Prostate gland (tissue), 2 donors: ENCODE results near the gene IPO13. TPM values are rescaled to one million over a fixed set of nuclear protein-coding genes. Genes with fewer than 3 reads are reported as not detected.

Experiments
- DNase-seq: peaks from one replicate; pipeline ENCODE4 v3.0.0-alpha.2; 2019; ENCODE audit warnings: low spot score
- H3K27ac ChIP-seq, 2 donors: fragments of 200-600 bp; sonication (generic); 2 replicates each; pipeline ENCODE4 v1.5.1; 2017 to 2019
- H3K27me3 ChIP-seq: fragments of 200-600 bp; sonication (generic); replicated peaks from 2 replicates; pipeline ENCODE4 v1.5.1; 2019; ENCODE audit not compliant: insufficient read depth
- H3K36me3 ChIP-seq, 2 donors: fragments of 200-600 bp; sonication (generic); 1 replicate in 1 of 2; 2 replicates in 1 of 2; pipeline versions ENCODE4 v1.5.1 to v1.8.1; 2017 to 2019
- H3K4me1 ChIP-seq: fragments of 200-600 bp; sonication (generic); replicated peaks from 2 replicates; pipeline ENCODE4 v1.5.1; 2019
- H3K4me3 ChIP-seq, 2 donors: fragments of 200-600 bp; sonication (generic); 2 replicates each; pipeline ENCODE4 v1.5.1; 2017 to 2019
- H3K9me3 ChIP-seq: fragments of 200-600 bp; sonication (generic); 2 replicates; pipeline ENCODE4 v1.5.1; 2017
- CTCF ChIP-seq, 4 experiments: fragments of 200-600 bp in 2 of 4; fragments of 450-650 bp in 2 of 4; sonication (generic) in 2 of 4; IDR thresholded peaks; 1 replicate in 3 of 4; 2 replicates in 1 of 4; pipeline ENCODE4 v1.5.1; 2016 to 2019; ENCODE audit warnings: antibody characterized with exemption in 4 of 4, mild to moderate bottlenecking in 2 of 4, moderate library complexity in 2 of 4
- POLR2A ChIP-seq: fragments of 450-650 bp; IDR thresholded peaks from one replicate; pipeline ENCODE4 v1.6.1; 2016; ENCODE audit warnings: antibody characterized with exemption, mild to moderate bottlenecking
- POLR2AphosphoS5 ChIP-seq: sonication (generic); formaldehyde crosslinking; IDR thresholded peaks from one replicate; pipeline ENCODE4 v1.6.1; 2017; ENCODE audit warnings: antibody characterized with exemption
- whole genome bisulfite sequencing: methylation state at CpG from one replicate; pipeline ENCODE4 v1.1.5; 2018; 5-methylcytosine and 5-hydroxymethylcytosine counted together
- intact Hi-C: fragments of 100-400 bp; cut with DNase I; formaldehyde crosslinking; loops from one replicate; pipeline ENCODE4 v1.14.2; 2022
- total RNA-seq, 2 donors: library from RNA; depleted of rRNA; stranded (reverse); fragments of >200 nt; gene quantifications; one replicate each; pipeline ENCODE4 v1.1.0, GENCODE V29; 2016

The IPO13 gene
- total RNA-seq, 2 donors from 2014 or later = 27.7 to 55.7 TPM

GRCh38 chr1:43914576-43915525, 31.9 kb upstream of the IPO13 start:
- 79% methylated on average over 13 of the region's 13 CpGs for WGBS
- peak overlapping the region in 1 of 2 donors; percentile 63 for H3K27ac ChIP-seq
- intact Hi-C loops = no loop called here

DNA sequence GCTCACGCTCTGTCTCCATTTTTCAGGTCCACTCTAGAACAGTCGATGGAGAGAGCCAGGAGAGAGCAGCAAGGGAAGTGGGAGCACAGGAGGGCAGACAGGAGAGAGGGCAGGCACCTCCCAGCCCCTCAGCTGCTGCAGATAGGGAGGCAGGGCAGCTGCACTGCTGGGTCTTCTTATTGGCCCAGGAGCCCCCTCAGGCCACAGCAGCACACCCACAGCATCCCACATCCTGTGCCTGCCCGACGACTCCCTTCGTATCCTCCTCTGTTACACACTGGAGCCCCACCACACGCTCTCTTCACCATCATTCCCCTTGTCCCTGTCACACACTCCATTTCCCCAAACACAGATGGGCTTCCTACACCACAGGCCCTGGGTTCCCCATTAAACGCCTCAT, 26.8 kb upstream of the IPO13 start:
- WGBS = 90% methylated on average over 7 of the region's 7 CpGs
- Histone ChIP-seq H3K9me3 (no peaks in the 10 kb centered on the region), H3K4me3 (no peak overlapping the region), H3K4me1 (no peaks in the 10 kb centered on the region), H3K27ac (no peak overlapping the region), H3K36me3 (no peaks in the 10 kb centered on the region), H3K27me3 (no peaks in the 10 kb centered on the region)
- TF ChIP-seq POLR2A (no peak), POLR2AphosphoS5 (no peak), CTCF (IDR thresholded peaks at IDR 0.05) (no peak)
- no peak for DNase-seq
- intact Hi-C loops = no loop called here

More at GRCh38 chr1:43914576-43915525, 31.9 kb upstream of the IPO13 start:
- Histone ChIP-seq H3K9me3 (no peaks in the 10 kb centered on the region), H3K27me3 (no peaks in the 10 kb centered on the region), H3K36me3 (no peaks in the 10 kb centered on the region), H3K4me3 (no peak overlapping the region), H3K4me1 (no peaks in the 10 kb centered on the region)
- peak; percentile 54 for TF ChIP-seq POLR2AphosphoS5
- no peak for TF ChIP-seq POLR2A
- peak; percentile 48 for DNase-seq

GRCh38 chr1:43921022-43921421, 25.7 kb upstream of the IPO13 start:
- Histone ChIP-seq H3K9me3 (no peaks in the 10 kb centered on the region), H3K27ac (no peak overlapping the region), H3K4me1 (no peaks in the 10 kb centered on the region), H3K27me3 (no peaks in the 10 kb centered on the region), H3K36me3 (no peaks in the 10 kb centered on the region), H3K4me3 (no peak overlapping the region)
- WGBS = 91% methylated on average over 6 of the region's 6 CpGs
- TF ChIP-seq CTCF (IDR thresholded peaks at IDR 0.05) = no peak
- TF ChIP-seq POLR2AphosphoS5 = no peak
- TF ChIP-seq POLR2A = no peak
- intact Hi-C loops = no loop called here
- no peak for DNase-seq

GRCh38 chr1:43924516-43924915, 22.2 kb upstream of the IPO13 start:
- Histone ChIP-seq H3K27me3 (no peaks in the 10 kb centered on the region), H3K36me3 (no peaks in the 10 kb centered on the region), H3K9me3 (no peaks in the 10 kb centered on the region), H3K4me1 (no peaks in the 10 kb centered on the region), H3K4me3 (no peak overlapping the region), H3K27ac (no peak overlapping the region)
- no peak for TF ChIP-seq CTCF (IDR thresholded peaks at IDR 0.05)
- no peak for TF ChIP-seq POLR2A
- intact Hi-C loops = no loop called here
- 72% methylated on average over 4 of the region's 4 CpGs for WGBS
- DNase-seq = no peak

GRCh38 chr1:43925846-43926245, 20.9 kb upstream of the IPO13 start:
- Histone ChIP-seq H3K27ac (no peak overlapping the region), H3K4me1 (no peaks in the 10 kb centered on the region), H3K4me3 (no peak overlapping the region), H3K27me3 (no peaks in the 10 kb centered on the region), H3K36me3 (no peaks in the 10 kb centered on the region), H3K9me3 (no peaks in the 10 kb centered on the region)
- no peak for DNase-seq
- intact Hi-C loops = no loop called here
- 91% methylated on average over 9 of the region's 9 CpGs for WGBS
- no peak for TF ChIP-seq POLR2A
- TF ChIP-seq CTCF (IDR thresholded peaks at IDR 0.05) = no peak
- TF ChIP-seq POLR2AphosphoS5 = no peak
